Measurements from ENCODE around the gene SNX1. TPM values are rescaled to one million over a fixed set of nuclear protein-coding genes. Genes with fewer than 3 reads are reported as not detected.

The SNX1 gene
- total RNA-seq, 2 experiments from 2014 or later: 30.1 to 129 TPM

DNA sequence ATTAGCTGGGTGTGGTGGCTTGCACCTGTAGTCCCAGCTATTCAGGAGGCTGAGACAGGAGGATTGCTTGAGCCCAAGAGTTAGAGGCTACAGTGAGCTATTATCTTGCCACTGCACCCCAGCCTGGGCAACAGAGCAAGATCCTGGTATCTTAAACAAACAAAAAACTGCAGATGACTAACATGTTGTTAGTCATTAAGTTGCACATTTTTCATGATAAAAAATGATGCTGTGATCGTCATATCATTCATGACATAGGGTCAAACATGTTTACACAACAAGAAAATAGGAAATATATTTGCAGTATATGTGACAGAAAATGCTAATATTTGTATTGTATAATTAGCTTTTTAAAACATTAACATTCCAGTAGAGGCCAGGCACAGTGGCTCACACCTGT is 29.3 kb upstream of the SNX1 start:
- peaks cover 10% of the 10 kb centered on the region; the same call in 1 of the 2 replicates for H3K36me3 ChIP-seq (ENCODE audit: insufficient read depth, low read length)
- ChIA-PET POLR2A (interaction anchor here (0.7 kb wide), 1 partner anchor 28 kb away, joined by 4 read pairs; the partner anchor contains the start of gene CIAO2A), CTCF (ENCODE audit: unreplicated experiment) (interaction anchor here (1.4 kb wide), 1 partner anchor 26 kb away, joined by 3 read pairs; no protein-coding TSS in a partner anchor)
- intact Hi-C loops (cut with micrococcal nuclease; ENCODE audit: unreplicated experiment): loop anchor here (2.0 to 5.0 kb wide), 2 partner anchors 176 to 234 kb away; partner anchors contain the start of gene HERC1
- no peak for TF ChIP-seq EZH2phosphoT487 (IDR thresholded peaks at IDR 0.05; ENCODE audit: borderline replicate concordance, low read depth, low read length)
- TF ChIP-seq, protein P1, sequence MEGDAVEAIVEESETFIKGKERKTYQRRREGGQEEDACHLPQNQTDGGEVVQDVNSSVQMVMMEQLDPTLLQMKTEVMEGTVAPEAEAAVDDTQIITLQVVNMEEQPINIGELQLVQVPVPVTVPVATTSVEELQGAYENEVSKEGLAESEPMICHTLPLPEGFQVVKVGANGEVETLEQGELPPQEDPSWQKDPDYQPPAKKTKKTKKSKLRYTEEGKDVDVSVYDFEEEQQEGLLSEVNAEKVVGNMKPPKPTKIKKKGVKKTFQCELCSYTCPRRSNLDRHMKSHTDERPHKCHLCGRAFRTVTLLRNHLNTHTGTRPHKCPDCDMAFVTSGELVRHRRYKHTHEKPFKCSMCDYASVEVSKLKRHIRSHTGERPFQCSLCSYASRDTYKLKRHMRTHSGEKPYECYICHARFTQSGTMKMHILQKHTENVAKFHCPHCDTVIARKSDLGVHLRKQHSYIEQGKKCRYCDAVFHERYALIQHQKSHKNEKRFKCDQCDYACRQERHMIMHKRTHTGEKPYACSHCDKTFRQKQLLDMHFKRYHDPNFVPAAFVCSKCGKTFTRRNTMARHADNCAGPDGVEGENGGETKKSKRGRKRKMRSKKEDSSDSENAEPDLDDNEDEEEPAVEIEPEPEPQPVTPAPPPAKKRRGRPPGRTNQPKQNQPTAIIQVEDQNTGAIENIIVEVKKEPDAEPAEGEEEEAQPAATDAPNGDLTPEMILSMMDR (conservative IDR thresholded peaks at IDR 0.05; ENCODE audit: low read length): no peak
- H3K79me2 ChIP-seq (ENCODE audit: insufficient read depth, low read depth, low read length): no peaks in the 10 kb centered on the region
- H3K9me2 ChIP-seq (ENCODE audit: insufficient read depth, low read length): no peaks in the 10 kb centered on the region
- H3K27ac ChIP-seq (ENCODE audit: low read depth, low read length, poor library complexity, severe bottlenecking): no peak overlapping the region
- H3K4me1 ChIP-seq (ENCODE audit: insufficient read depth, low read length, poor library complexity, severe bottlenecking): peaks cover 17% of the 10 kb centered on the region
- H4K20me1 ChIP-seq (ENCODE audit: insufficient read depth, low read length): no peaks in the 10 kb centered on the region
- no peak overlapping the region for H3K4me3 ChIP-seq (ENCODE audit: low read depth, low read length, poor library complexity, severe bottlenecking)
- DNase-seq (ENCODE audit: low spot score): no peak
- no peak overlapping the region for H3K4me2 ChIP-seq (ENCODE audit: low read length)
- no peaks in the 10 kb centered on the region for H3K9me3 ChIP-seq (ENCODE audit: low read length)
- no peak overlapping the region for H2AFZ ChIP-seq (ENCODE audit: low read length)
- BruUV-seq (replicated peaks): no TSS peak

DNA sequence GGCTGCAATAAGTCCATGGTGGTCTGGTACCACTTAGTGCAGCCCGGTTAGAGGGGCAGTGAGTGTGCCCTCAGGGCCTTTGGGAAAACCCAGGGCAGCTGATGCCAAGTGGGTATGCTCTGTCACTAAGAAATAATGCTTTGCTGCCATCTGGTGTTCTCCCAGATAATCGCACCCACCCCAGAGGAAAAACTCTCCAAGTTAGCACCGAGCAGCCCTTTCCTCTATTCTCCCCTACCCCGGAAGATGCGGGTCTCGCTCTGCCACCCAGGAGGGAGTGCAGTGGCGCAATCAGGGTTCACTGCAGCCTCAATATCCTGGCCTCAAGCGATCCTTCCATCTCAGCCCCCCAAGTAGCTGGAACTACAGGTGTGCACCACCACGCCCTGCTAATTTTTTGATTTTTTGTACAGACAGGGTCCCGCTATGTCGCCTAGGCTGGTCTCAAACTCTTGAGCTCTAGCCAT is 28.2 kb upstream of the SNX1 start:
- ChIA-PET POLR2A (interaction anchor here (0.6 to 0.7 kb wide), 2 partner anchors 25 to 88 kb away, joined by 3 to 4 read pairs; no protein-coding TSS in a partner anchor), CTCF (ENCODE audit: unreplicated experiment) (interaction anchor here (0.6 to 1.6 kb wide), 4 partner anchors 25 to 812 kb away, joined by 3 to 8 read pairs (median 4); no protein-coding TSS in a partner anchor)
- Histone ChIP-seq H3K4me3 (ENCODE audit: low read depth, low read length, poor library complexity, severe bottlenecking) (peak overlapping the region; percentile 9), H2AFZ (ENCODE audit: low read length) (peak overlapping the region; percentile 92), H3K36me3 (ENCODE audit: insufficient read depth, low read length) (peaks cover 22% of the 10 kb centered on the region), H3K27ac (ENCODE audit: low read depth, low read length, poor library complexity, severe bottlenecking) (no peak overlapping the region), H3K4me2 (ENCODE audit: low read length) (peak overlapping the region; percentile 49), H3K9me2 (ENCODE audit: insufficient read depth, low read length) (no peaks in the 10 kb centered on the region), H3K9me3 (ENCODE audit: low read length) (no peaks in the 10 kb centered on the region), H3K79me2 (ENCODE audit: insufficient read depth, low read depth, low read length) (no peaks in the 10 kb centered on the region), H3K4me1 (ENCODE audit: insufficient read depth, low read length, poor library complexity, severe bottlenecking) (peaks cover 17% of the 10 kb centered on the region), H4K20me1 (ENCODE audit: insufficient read depth, low read length) (no peaks in the 10 kb centered on the region)
- BruUV-seq (replicated peaks): no TSS peak
- DNase-seq (ENCODE audit: low spot score): peak; percentile 81
- intact Hi-C loops (cut with micrococcal nuclease; ENCODE audit: unreplicated experiment): loop anchor here (1.0 to 5.0 kb wide), 5 partner anchors 177 to 601 kb away; partner anchors contain the start of gene HERC1
- TF ChIP-seq EZH2phosphoT487 (IDR thresholded peaks at IDR 0.05; ENCODE audit: borderline replicate concordance, low read depth, low read length): no peak
- TF ChIP-seq, protein P1 (conservative IDR thresholded peaks at IDR 0.05; ENCODE audit: low read length): peak; percentile 87

DNA sequence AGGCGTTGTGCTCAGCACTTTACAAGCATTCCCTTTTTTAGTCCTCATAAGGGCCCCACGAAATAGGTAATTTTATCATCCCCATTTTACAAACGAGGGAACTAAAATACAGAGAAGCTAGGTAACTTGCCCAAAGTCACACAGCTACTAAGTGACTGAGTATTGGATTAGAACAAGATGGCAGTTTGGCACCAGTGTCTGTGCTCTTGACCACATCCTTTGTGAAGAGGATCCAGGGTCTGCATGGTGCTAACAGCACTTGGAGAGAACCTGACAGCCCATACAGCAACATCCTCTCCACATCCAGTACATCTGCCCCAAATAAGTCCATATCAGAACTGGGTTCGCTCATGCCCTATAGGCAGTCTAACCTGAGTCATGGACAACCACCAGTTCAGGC is 27.6 kb upstream of the SNX1 start:
- Histone ChIP-seq H3K9me3 (ENCODE audit: low read length) (no peaks in the 10 kb centered on the region), H3K27ac (ENCODE audit: low read depth, low read length, poor library complexity, severe bottlenecking) (no peak overlapping the region), H3K4me3 (ENCODE audit: low read depth, low read length, poor library complexity, severe bottlenecking) (no peak overlapping the region), H3K4me1 (ENCODE audit: insufficient read depth, low read length, poor library complexity, severe bottlenecking) (peaks cover 17% of the 10 kb centered on the region), H4K20me1 (ENCODE audit: insufficient read depth, low read length) (no peaks in the 10 kb centered on the region), H3K4me2 (ENCODE audit: low read length) (peak overlapping the region; percentile 49), H3K9me2 (ENCODE audit: insufficient read depth, low read length) (no peaks in the 10 kb centered on the region), H3K79me2 (ENCODE audit: insufficient read depth, low read depth, low read length) (no peaks in the 10 kb centered on the region), H2AFZ (ENCODE audit: low read length) (peak overlapping the region; percentile 92), H3K36me3 (ENCODE audit: insufficient read depth, low read length) (peaks cover 27% of the 10 kb centered on the region)
- CTCF ChIA-PET (ENCODE audit: unreplicated experiment): interaction anchor here (0.6 to 1.6 kb wide), 3 partner anchors 25 to 813 kb away, joined by 3 to 8 read pairs (median 4); no protein-coding TSS in a partner anchor
- DNase-seq (ENCODE audit: low spot score): no peak
- TF ChIP-seq EZH2phosphoT487 (IDR thresholded peaks at IDR 0.05; ENCODE audit: borderline replicate concordance, low read depth, low read length): no peak
- TF ChIP-seq, protein P1 (conservative IDR thresholded peaks at IDR 0.05; ENCODE audit: low read length): no peak
- BruUV-seq (replicated peaks): no TSS peak
- intact Hi-C loops (cut with micrococcal nuclease; ENCODE audit: unreplicated experiment): loop anchor here (5.0 kb wide), 1 partner anchor 236 kb away; the partner anchor contains the start of gene HERC1
- POLR2A ChIA-PET: interaction anchor here (0.6 to 1.5 kb wide), 2 partner anchors 87 to 316 kb away, joined by 3 to 4 read pairs; no protein-coding TSS in a partner anchor

Measured in OCI-LY7 (cell line).